WTC11 (cell line): Measurements from ENCODE around the gene EIF5A. TPM values are rescaled to one million over a fixed set of nuclear protein-coding genes. Genes with fewer than 3 reads are reported as not detected.

Source experiments
- ATAC-seq: fragments of 200-7000 bp; cut with Tn5 transposase; 2 replicates; pipeline ENCODE4 v1.10.0; 2021; ENCODE audit warnings: mild to moderate bottlenecking, moderate library complexity
- CTCF ChIA-PET: fragments of 300-600 bp; sonication (Branson Sonifier 250); formaldehyde crosslinking; loops from one replicate; lab custom pipeline; 2021; ENCODE audit warnings: antibody characterized with exemption; lab: Charles Lee
- POLR2A ChIA-PET: fragments of 350-600 bp; sonication (Branson Sonifier 250); formaldehyde crosslinking; loops from one replicate; lab custom pipeline; 2021; ENCODE audit warnings: antibody characterized with exemption; lab: Charles Lee
- DNase-seq: peaks from one replicate; pipeline ENCODE4 v3.0.0; 2021; ENCODE audit warnings: low spot score
- H3K27ac Mint-ChIP-seq: 2 replicates; pipeline ENCODE4 v1.8.0; 2021; ENCODE audit warnings: mixed read lengths
- H3K27me3 Mint-ChIP-seq: 2 replicates; pipeline ENCODE4 v1.8.0; 2021; ENCODE audit warnings: low read depth, mild to moderate bottlenecking, moderate library complexity, mixed read lengths
- H3K36me3 Mint-ChIP-seq: 2 replicates; pipeline ENCODE4 v1.8.0; 2021; ENCODE audit warnings: mixed read lengths
- H3K4me1 Mint-ChIP-seq: 2 replicates; pipeline ENCODE4 v1.8.0; 2022; ENCODE audit warnings: mixed read lengths
- H3K4me3 Mint-ChIP-seq: 2 replicates; pipeline ENCODE4 v1.8.0; 2021; ENCODE audit warnings: mild to moderate bottlenecking, moderate library complexity, mixed read lengths
- H3K9me3 Mint-ChIP-seq: 2 replicates; pipeline ENCODE4 v1.8.0; 2021; ENCODE audit warnings: mixed read lengths
- AR ChIP-seq: fragments of 250-450 bp; sonication (Bioruptor Pico); IDR thresholded peaks from 2 replicates; pipeline ENCODE4 v1.9.0; 2021; ENCODE audit warnings: mild to moderate bottlenecking
- ELF4 ChIP-seq: sonication (generic); formaldehyde crosslinking; IDR thresholded peaks from 2 replicates; pipeline ENCODE4 v1.8.1; 2022; ENCODE audit warnings: low read depth, mild to moderate bottlenecking, moderate library complexity, missing genetic modification reagents
- FOXK1 ChIP-seq: sonication (generic); formaldehyde crosslinking; IDR thresholded peaks from 2 replicates; pipeline ENCODE4 v1.8.0; 2022; ENCODE audit warnings: mild to moderate bottlenecking, moderate library complexity, missing genetic modification reagents
- FOXP4 ChIP-seq: sonication (generic); formaldehyde crosslinking; IDR thresholded peaks from 2 replicates; pipeline ENCODE4 v1.8.0; 2022; ENCODE audit warnings: mild to moderate bottlenecking, missing genetic modification reagents
- HMGA2 ChIP-seq: fragments of 250-450 bp; sonication (Bioruptor Pico); IDR thresholded peaks from 2 replicates; pipeline ENCODE4 v1.4.0; 2021; ENCODE audit warnings: mild to moderate bottlenecking, moderate library complexity
- JUN ChIP-seq: sonication (generic); formaldehyde crosslinking; IDR thresholded peaks from 2 replicates; pipeline ENCODE4 v1.8.0; 2023; ENCODE audit warnings: mild to moderate bottlenecking, missing genetic modification reagents
- MAX ChIP-seq: sonication (generic); formaldehyde crosslinking; IDR thresholded peaks from 2 replicates; pipeline ENCODE4 v1.8.0; 2022; ENCODE audit warnings: mild to moderate bottlenecking, missing genetic modification reagents
- MYBL2 ChIP-seq: sonication (generic); formaldehyde crosslinking; IDR thresholded peaks from 2 replicates; pipeline ENCODE4 v1.8.1; 2023; ENCODE audit warnings: mild to moderate bottlenecking, moderate library complexity, missing genetic modification reagents
- NR2C2 ChIP-seq: sonication (generic); formaldehyde crosslinking; IDR thresholded peaks from 2 replicates; pipeline ENCODE4 v1.8.0; 2022; ENCODE audit warnings: mild to moderate bottlenecking, missing genetic modification reagents
- NR3C1 ChIP-seq: sonication (generic); formaldehyde crosslinking; conservative IDR thresholded peaks from 2 replicates; pipeline ENCODE4 v1.8.1; 2023; ENCODE audit warnings: low read depth, mild to moderate bottlenecking, missing genetic modification reagents
- SMAD3 ChIP-seq: sonication (generic); formaldehyde crosslinking; IDR thresholded peaks from 2 replicates; pipeline ENCODE4 v1.8.0; 2022; ENCODE audit warnings: missing genetic modification reagents, mild to moderate bottlenecking, borderline replicate concordance
- SMAD4 ChIP-seq: sonication (generic); formaldehyde crosslinking; IDR thresholded peaks from 2 replicates; pipeline ENCODE4 v1.8.0; 2022; ENCODE audit warnings: mild to moderate bottlenecking, missing genetic modification reagents
- SOX15 ChIP-seq: fragments of 250-450 bp; sonication (Bioruptor Pico); IDR thresholded peaks from 2 replicates; pipeline ENCODE4 v1.9.0; 2021; ENCODE audit warnings: mild to moderate bottlenecking
- TEAD1 ChIP-seq: sonication (generic); formaldehyde crosslinking; IDR thresholded peaks from 2 replicates; pipeline ENCODE4 v1.8.0; 2022; ENCODE audit warnings: mild to moderate bottlenecking, missing genetic modification reagents
- USF2 ChIP-seq: sonication (generic); formaldehyde crosslinking; IDR thresholded peaks from 2 replicates; pipeline ENCODE4 v1.8.1; 2023; ENCODE audit warnings: mild to moderate bottlenecking, missing genetic modification reagents, moderate library complexity
- ZBTB21 ChIP-seq: sonication (generic); formaldehyde crosslinking; IDR thresholded peaks from 2 replicates; pipeline ENCODE4 v1.8.1; 2023; ENCODE audit warnings: mild to moderate bottlenecking, missing genetic modification reagents, borderline replicate concordance
- ZNF121 ChIP-seq: sonication (generic); formaldehyde crosslinking; IDR thresholded peaks from 2 replicates; pipeline ENCODE4 v1.8.0; 2023; ENCODE audit warnings: missing genetic modification reagents
- ZNF219 ChIP-seq: sonication (generic); formaldehyde crosslinking; IDR thresholded peaks from 2 replicates; pipeline ENCODE4 v1.8.0; 2023; ENCODE audit warnings: missing genetic modification reagents, mild to moderate bottlenecking, borderline replicate concordance
- ZNF232 ChIP-seq: sonication (generic); formaldehyde crosslinking; IDR thresholded peaks from 2 replicates; pipeline ENCODE4 v1.8.0; 2022; ENCODE audit warnings: mild to moderate bottlenecking, missing genetic modification reagents
- ZNF263 ChIP-seq: sonication (generic); formaldehyde crosslinking; IDR thresholded peaks from 2 replicates; pipeline ENCODE4 v1.8.1; 2022; ENCODE audit warnings: low read depth, mild to moderate bottlenecking, moderate library complexity, missing genetic modification reagents
- total RNA-seq: library from RNA; stranded (reverse); gene quantifications from 3 replicates; pipeline ENCODE4 v1.2.3, GENCODE V29; 2021
- TF ChIP-seq, protein P1 (sequence below): sonication (generic); formaldehyde crosslinking; conservative IDR thresholded peaks from 2 replicates; pipeline ENCODE4 v1.8.1; 2023; ENCODE audit warnings: mild to moderate bottlenecking, low read depth, missing genetic modification reagents, moderate library complexity

The EIF5A gene
- total RNA-seq, 1 experiment from 2014 or later: 1,021 TPM

- peak; percentile 53; the same call in 1 of the 2 replicates for TF ChIP-seq FOXP4 (CRISPR knock-in tag)
- TF ChIP-seq USF2 (CRISPR knock-in tag): peak; percentile 5; the same call in 1 of the 2 replicates
Observed at GRCh38 chr17:7261379-7262191, 45.8 kb upstream of the EIF5A start (continued).

DNA sequence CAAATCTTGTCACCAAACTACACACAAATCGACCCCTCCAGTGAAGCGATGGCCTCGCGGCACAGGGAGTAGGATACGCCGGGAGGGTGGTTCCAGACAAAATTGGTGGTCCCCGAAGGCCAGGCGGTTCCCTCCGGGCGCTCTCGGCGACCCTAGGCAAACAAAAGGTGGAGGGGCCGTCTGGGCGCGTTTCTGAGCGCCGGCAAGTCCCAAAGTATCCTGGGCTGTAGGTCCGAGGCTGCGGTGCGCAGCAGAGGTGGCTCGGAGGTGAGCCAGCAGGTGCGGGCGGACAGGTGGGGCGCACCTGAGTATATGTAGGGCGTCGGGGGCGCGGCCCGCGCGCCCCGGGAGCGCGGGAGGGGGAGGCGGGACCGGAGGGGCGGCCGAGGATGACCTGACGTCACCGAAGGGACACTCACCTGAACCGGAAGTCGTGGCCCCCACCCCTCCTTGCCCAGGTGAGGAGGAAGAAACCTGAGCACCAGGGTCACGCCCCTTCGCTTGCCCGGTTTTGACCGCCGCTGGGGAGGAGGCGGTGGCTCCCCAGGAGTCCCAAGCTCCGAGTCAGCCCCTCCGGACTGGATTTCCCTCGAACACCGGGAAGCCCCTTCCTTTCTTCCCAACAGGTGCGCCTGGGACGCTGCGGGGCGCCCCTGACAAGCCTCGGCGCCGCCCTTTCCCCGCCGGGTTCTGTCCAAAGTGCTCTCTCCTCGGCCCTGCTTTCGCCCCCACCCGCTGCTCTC, 45.1 kb upstream of the EIF5A start, which contains the start of gene CLDN7:
TSS of gene CLDN7 (minus strand) at position 287 of the 743 bp plus-strand sequence. CDS start 435 bp downstream, outside the sequence.
- H3K9me3 Mint-ChIP-seq: no peaks in the 10 kb centered on the region
- peak; percentile 66 for ATAC-seq
- DNase-seq: peak; percentile 96
- no peaks in the 10 kb centered on the region for H3K27me3 Mint-ChIP-seq
- H3K27ac Mint-ChIP-seq: peak within 1 kb of the TSS; percentile 100
- peak within 1 kb of the TSS; percentile 98 for H3K4me3 Mint-ChIP-seq
- POLR2A ChIA-PET: interaction anchor here (1.0 kb wide), 4 partner anchors 11 to 24 kb away, joined by 4 to 6 read pairs (median 6); partner anchors contain the start of genes CTDNEP1 and GABARAP
- H3K36me3 Mint-ChIP-seq: peaks cover 5% of the 10 kb centered on the region
- CTCF ChIA-PET: interaction anchor here (1.1 to 1.4 kb wide), 3 partner anchors 13 to 48 kb away, joined by 3 to 4 read pairs (median 3); no protein-coding TSS in a partner anchor
- peaks cover 26% of the 10 kb centered on the region for H3K4me1 Mint-ChIP-seq
- TF ChIP-seq NR2C2 (CRISPR knock-in tag) (no peak), ELF4 (CRISPR knock-in tag) (no peak), FOXK1 (CRISPR knock-in tag) (0 out of 2 replicates have a peak, but pooled peaks have one; percentile 29), USF2 (CRISPR knock-in tag) (peak; percentile 38), ZNF263 (CRISPR knock-in tag) (no peak), ZBTB21 (CRISPR knock-in tag) (peak; percentile 92), MAX (CRISPR knock-in tag) (peak; percentile 67; the same call in 1 of the 2 replicates), JUN (CRISPR knock-in tag) (peak; percentile 47; the same call in 1 of the 2 replicates), TEAD1 (peak; percentile 76), HMGA2 (CRISPR knock-in tag) (no peak), ZNF232 (CRISPR knock-in tag) (no peak; the same call in 1 of the 2 replicates), SMAD3 (CRISPR knock-in tag) (no peak), SOX15 (CRISPR knock-in tag) (no peak), SMAD4 (no peak), NR3C1 (CRISPR knock-in tag) (no peak), AR (CRISPR knock-in tag) (0 out of 2 replicates have a peak, but pooled peaks have one; percentile 21), ZNF121 (CRISPR knock-in tag) (no peak), ZNF219 (CRISPR knock-in tag) (no peak), MYBL2 (CRISPR knock-in tag) (no peak)
- TF ChIP-seq, protein P1, sequence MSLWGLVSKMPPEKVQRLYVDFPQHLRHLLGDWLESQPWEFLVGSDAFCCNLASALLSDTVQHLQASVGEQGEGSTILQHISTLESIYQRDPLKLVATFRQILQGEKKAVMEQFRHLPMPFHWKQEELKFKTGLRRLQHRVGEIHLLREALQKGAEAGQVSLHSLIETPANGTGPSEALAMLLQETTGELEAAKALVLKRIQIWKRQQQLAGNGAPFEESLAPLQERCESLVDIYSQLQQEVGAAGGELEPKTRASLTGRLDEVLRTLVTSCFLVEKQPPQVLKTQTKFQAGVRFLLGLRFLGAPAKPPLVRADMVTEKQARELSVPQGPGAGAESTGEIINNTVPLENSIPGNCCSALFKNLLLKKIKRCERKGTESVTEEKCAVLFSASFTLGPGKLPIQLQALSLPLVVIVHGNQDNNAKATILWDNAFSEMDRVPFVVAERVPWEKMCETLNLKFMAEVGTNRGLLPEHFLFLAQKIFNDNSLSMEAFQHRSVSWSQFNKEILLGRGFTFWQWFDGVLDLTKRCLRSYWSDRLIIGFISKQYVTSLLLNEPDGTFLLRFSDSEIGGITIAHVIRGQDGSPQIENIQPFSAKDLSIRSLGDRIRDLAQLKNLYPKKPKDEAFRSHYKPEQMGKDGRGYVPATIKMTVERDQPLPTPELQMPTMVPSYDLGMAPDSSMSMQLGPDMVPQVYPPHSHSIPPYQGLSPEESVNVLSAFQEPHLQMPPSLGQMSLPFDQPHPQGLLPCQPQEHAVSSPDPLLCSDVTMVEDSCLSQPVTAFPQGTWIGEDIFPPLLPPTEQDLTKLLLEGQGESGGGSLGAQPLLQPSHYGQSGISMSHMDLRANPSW (CRISPR knock-in tag): no peak
